ENCODE results near the gene ANXA5.
A peak's percentile ranks its signal among the peaks of the same experiment; 100 is the strongest.

The ANXA5 gene

DNA sequence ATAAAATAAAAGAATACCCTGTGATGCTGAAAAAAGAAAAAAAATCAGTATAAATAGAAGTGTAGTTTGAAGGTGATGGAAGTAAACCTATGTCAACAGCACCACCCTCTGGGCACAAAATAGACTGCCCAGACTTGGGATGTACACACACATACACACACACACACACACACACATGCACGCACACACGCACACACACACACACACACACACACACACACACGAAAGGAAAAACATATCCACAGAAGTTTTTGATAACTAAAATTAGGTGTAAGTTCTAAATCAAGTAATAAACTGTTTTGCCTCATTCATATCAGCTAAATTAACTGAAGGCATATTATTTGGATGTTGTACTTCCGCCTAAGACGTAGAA is 40.5 kb downstream of the ANXA5 start:
- Histone ChIP-seq H3K36me3 (ENCODE audit: control insufficient read depth in 2 of 2, insufficient read depth in 1 of 2, low read length in 2 of 2) (no peaks in the 10 kb centered on the region), H3K4me3 (ENCODE audit: low read depth, low read length) (no peak overlapping the region), H3K4me1 (ENCODE audit: control insufficient read depth, insufficient read depth, low read length) (no peaks in the 10 kb centered on the region), H3K27ac (ENCODE audit: extremely low read depth, low read depth, low read length) (no peak overlapping the region), H3K9me3 (ENCODE audit: control insufficient read depth, insufficient read depth, low read depth, low read length) (no peaks in the 10 kb centered on the region)
- peak; percentile 80 for TF ChIP-seq ZNF2 (tag by site-specific recombination; IDR thresholded peaks at IDR 0.05)
- no peak for TF ChIP-seq KLF10 (tag by site-specific recombination; IDR thresholded peaks at IDR 0.05)
- TF ChIP-seq, protein P1, sequence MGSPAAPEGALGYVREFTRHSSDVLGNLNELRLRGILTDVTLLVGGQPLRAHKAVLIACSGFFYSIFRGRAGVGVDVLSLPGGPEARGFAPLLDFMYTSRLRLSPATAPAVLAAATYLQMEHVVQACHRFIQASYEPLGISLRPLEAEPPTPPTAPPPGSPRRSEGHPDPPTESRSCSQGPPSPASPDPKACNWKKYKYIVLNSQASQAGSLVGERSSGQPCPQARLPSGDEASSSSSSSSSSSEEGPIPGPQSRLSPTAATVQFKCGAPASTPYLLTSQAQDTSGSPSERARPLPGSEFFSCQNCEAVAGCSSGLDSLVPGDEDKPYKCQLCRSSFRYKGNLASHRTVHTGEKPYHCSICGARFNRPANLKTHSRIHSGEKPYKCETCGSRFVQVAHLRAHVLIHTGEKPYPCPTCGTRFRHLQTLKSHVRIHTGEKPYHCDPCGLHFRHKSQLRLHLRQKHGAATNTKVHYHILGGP (tag by site-specific recombination; IDR thresholded peaks at IDR 0.05) = no peak
- no peak for TF ChIP-seq ZNF350 (tag by site-specific recombination; IDR thresholded peaks at IDR 0.05)
- no peak for TF ChIP-seq ZNF596 (tag by site-specific recombination; IDR thresholded peaks at IDR 0.05)
- TF ChIP-seq, protein P2, sequence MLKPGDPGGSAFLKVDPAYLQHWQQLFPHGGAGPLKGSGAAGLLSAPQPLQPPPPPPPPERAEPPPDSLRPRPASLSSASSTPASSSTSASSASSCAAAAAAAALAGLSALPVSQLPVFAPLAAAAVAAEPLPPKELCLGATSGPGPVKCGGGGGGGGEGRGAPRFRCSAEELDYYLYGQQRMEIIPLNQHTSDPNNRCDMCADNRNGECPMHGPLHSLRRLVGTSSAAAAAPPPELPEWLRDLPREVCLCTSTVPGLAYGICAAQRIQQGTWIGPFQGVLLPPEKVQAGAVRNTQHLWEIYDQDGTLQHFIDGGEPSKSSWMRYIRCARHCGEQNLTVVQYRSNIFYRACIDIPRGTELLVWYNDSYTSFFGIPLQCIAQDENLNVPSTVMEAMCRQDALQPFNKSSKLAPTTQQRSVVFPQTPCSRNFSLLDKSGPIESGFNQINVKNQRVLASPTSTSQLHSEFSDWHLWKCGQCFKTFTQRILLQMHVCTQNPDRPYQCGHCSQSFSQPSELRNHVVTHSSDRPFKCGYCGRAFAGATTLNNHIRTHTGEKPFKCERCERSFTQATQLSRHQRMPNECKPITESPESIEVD (tag by site-specific recombination; IDR thresholded peaks at IDR 0.05) = no peak
- peak; percentile 91 for TF ChIP-seq ZNF654 (tag by site-specific recombination; IDR thresholded peaks at IDR 0.05; ENCODE audit: low read depth)
- TF ChIP-seq, protein P3, sequence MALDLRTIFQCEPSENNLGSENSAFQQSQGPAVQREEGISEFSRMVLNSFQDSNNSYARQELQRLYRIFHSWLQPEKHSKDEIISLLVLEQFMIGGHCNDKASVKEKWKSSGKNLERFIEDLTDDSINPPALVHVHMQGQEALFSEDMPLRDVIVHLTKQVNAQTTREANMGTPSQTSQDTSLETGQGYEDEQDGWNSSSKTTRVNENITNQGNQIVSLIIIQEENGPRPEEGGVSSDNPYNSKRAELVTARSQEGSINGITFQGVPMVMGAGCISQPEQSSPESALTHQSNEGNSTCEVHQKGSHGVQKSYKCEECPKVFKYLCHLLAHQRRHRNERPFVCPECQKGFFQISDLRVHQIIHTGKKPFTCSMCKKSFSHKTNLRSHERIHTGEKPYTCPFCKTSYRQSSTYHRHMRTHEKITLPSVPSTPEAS (tag by site-specific recombination; IDR thresholded peaks at IDR 0.05) = peak; percentile 98
- TF ChIP-seq, protein P4, sequence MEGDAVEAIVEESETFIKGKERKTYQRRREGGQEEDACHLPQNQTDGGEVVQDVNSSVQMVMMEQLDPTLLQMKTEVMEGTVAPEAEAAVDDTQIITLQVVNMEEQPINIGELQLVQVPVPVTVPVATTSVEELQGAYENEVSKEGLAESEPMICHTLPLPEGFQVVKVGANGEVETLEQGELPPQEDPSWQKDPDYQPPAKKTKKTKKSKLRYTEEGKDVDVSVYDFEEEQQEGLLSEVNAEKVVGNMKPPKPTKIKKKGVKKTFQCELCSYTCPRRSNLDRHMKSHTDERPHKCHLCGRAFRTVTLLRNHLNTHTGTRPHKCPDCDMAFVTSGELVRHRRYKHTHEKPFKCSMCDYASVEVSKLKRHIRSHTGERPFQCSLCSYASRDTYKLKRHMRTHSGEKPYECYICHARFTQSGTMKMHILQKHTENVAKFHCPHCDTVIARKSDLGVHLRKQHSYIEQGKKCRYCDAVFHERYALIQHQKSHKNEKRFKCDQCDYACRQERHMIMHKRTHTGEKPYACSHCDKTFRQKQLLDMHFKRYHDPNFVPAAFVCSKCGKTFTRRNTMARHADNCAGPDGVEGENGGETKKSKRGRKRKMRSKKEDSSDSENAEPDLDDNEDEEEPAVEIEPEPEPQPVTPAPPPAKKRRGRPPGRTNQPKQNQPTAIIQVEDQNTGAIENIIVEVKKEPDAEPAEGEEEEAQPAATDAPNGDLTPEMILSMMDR (tag by site-specific recombination; IDR thresholded peaks at IDR 0.05) = peak; percentile 59; the same call in 1 of the 2 replicates
- TF ChIP-seq ZNF670 (tag by site-specific recombination; IDR thresholded peaks at IDR 0.05; ENCODE audit: low read depth) = no peak
- TF ChIP-seq, protein P5, sequence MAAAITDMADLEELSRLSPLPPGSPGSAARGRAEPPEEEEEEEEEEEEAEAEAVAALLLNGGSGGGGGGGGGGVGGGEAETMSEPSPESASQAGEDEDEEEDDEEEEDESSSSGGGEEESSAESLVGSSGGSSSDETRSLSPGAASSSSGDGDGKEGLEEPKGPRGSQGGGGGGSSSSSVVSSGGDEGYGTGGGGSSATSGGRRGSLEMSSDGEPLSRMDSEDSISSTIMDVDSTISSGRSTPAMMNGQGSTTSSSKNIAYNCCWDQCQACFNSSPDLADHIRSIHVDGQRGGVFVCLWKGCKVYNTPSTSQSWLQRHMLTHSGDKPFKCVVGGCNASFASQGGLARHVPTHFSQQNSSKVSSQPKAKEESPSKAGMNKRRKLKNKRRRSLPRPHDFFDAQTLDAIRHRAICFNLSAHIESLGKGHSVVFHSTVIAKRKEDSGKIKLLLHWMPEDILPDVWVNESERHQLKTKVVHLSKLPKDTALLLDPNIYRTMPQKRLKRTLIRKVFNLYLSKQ (tag by site-specific recombination; IDR thresholded peaks at IDR 0.05; ENCODE audit: borderline replicate concordance) = no peak
- no peak for TF ChIP-seq ZNF202 (tag by site-specific recombination; IDR thresholded peaks at IDR 0.05; ENCODE audit: borderline replicate concordance)
- TF ChIP-seq, protein P6, sequence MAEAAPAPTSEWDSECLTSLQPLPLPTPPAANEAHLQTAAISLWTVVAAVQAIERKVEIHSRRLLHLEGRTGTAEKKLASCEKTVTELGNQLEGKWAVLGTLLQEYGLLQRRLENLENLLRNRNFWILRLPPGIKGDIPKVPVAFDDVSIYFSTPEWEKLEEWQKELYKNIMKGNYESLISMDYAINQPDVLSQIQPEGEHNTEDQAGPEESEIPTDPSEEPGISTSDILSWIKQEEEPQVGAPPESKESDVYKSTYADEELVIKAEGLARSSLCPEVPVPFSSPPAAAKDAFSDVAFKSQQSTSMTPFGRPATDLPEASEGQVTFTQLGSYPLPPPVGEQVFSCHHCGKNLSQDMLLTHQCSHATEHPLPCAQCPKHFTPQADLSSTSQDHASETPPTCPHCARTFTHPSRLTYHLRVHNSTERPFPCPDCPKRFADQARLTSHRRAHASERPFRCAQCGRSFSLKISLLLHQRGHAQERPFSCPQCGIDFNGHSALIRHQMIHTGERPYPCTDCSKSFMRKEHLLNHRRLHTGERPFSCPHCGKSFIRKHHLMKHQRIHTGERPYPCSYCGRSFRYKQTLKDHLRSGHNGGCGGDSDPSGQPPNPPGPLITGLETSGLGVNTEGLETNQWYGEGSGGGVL (tag by site-specific recombination; IDR thresholded peaks at IDR 0.05) = no peak
- TF ChIP-seq KLF9 (tag by site-specific recombination; IDR thresholded peaks at IDR 0.05; ENCODE audit: low read depth) = no peak
- no peak for TF ChIP-seq ZFP37 (tag by site-specific recombination; IDR thresholded peaks at IDR 0.05)
- TF ChIP-seq ZNF324 (tag by site-specific recombination; IDR thresholded peaks at IDR 0.05) = no peak
- POLR2A ChIA-PET = no interaction called here
- CTCF ChIA-PET = interaction anchor here (0.6 to 1.9 kb wide), 18 partner anchors 10 to 763 kb away, joined by 3 to 14 read pairs (median 4); no protein-coding TSS in a partner anchor

All from HEK293 (cell line).